ENCODE measurements around the gene WDR48.

The WDR48 gene

GRCh38 chr3:39065197-39065596 is 13.4 kb downstream of the WDR48 start:
- Histone ChIP-seq H3K4me1 (no peaks in the 10 kb centered on the region), H3K4me3 (ENCODE audit: low read depth, low read length) (no peak overlapping the region), H3K27me3 (no peaks in the 10 kb centered on the region), H3K36me3 (no peaks in the 10 kb centered on the region), H3K9me3 (no peaks in the 10 kb centered on the region)
- DNase-seq: peak; percentile 10
- TF ChIP-seq CTCF (IDR thresholded peaks at IDR 0.05; ENCODE audit: low read depth, low read length): peak; percentile 50

GRCh38 chr3:39067286-39067685 is 15.5 kb downstream of the WDR48 start:
- no peaks in the 10 kb centered on the region for H3K4me1 ChIP-seq
- TF ChIP-seq CTCF (IDR thresholded peaks at IDR 0.05; ENCODE audit: low read depth, low read length): no peak
- DNase-seq: no peak
- H3K9me3 ChIP-seq: no peaks in the 10 kb centered on the region
- no peak overlapping the region for H3K4me3 ChIP-seq (ENCODE audit: low read depth, low read length)
- H3K27me3 ChIP-seq: no peaks in the 10 kb centered on the region
- H3K36me3 ChIP-seq: no peaks in the 10 kb centered on the region

GRCh38 chr3:39068556-39068955 is 16.7 kb downstream of the WDR48 start:
- no peak for DNase-seq
- H3K36me3 ChIP-seq: no peaks in the 10 kb centered on the region
- H3K4me3 ChIP-seq (ENCODE audit: low read depth, low read length): no peak overlapping the region
- H3K27me3 ChIP-seq: no peaks in the 10 kb centered on the region
- H3K9me3 ChIP-seq: no peaks in the 10 kb centered on the region
- no peaks in the 10 kb centered on the region for H3K4me1 ChIP-seq
- no peak for TF ChIP-seq CTCF (IDR thresholded peaks at IDR 0.05; ENCODE audit: low read depth, low read length)

GRCh38 chr3:39075910-39076309 is 24.1 kb downstream of the WDR48 start:
- no peaks in the 10 kb centered on the region for H3K36me3 ChIP-seq
- TF ChIP-seq CTCF (IDR thresholded peaks at IDR 0.05; ENCODE audit: low read depth, low read length): no peak
- H3K9me3 ChIP-seq: no peaks in the 10 kb centered on the region
- DNase-seq: no peak
- no peaks in the 10 kb centered on the region for H3K27me3 ChIP-seq
- no peaks in the 10 kb centered on the region for H3K4me1 ChIP-seq
- H3K4me3 ChIP-seq (ENCODE audit: low read depth, low read length): no peak overlapping the region

- Histone ChIP-seq H3K4me1 (no peaks in the 10 kb centered on the region), H3K9me3 (no peaks in the 10 kb centered on the region), H3K4me3 (ENCODE audit: low read depth, low read length) (no peak overlapping the region), H3K36me3 (no peaks in the 10 kb centered on the region), H3K27me3 (no peaks in the 10 kb centered on the region)
- no peak for TF ChIP-seq CTCF (IDR thresholded peaks at IDR 0.05; ENCODE audit: low read depth, low read length)
- no peak for DNase-seq
These were observed 27.7 kb downstream of the WDR48 start for GRCh38 chr3:39079530-39079929.

GRCh38 chr3:39080026-39080425 is 28.2 kb downstream of the WDR48 start:
- no peaks in the 10 kb centered on the region for H3K9me3 ChIP-seq
- H3K27me3 ChIP-seq: no peaks in the 10 kb centered on the region
- H3K4me3 ChIP-seq (ENCODE audit: low read depth, low read length): no peak overlapping the region
- H3K36me3 ChIP-seq: no peaks in the 10 kb centered on the region
- TF ChIP-seq CTCF (IDR thresholded peaks at IDR 0.05; ENCODE audit: low read depth, low read length): no peak
- no peaks in the 10 kb centered on the region for H3K4me1 ChIP-seq
- DNase-seq: no peak

Measured in BE2C (cell line).